Osteoblast (primary cell): Measurements from ENCODE around the gene ADAMTS16. TPM values are rescaled to one million over a fixed set of nuclear protein-coding genes. Genes with fewer than 3 reads are reported as not detected.

Experiments
- DNase-seq: peaks from one replicate; pipeline ENCODE4 v3.0.0; 2011; ENCODE audit warnings: low spot score, mixed read lengths; ENCODE audit not compliant: insufficient read length; ENCODE audit errors: missing footprints
- H2AFZ ChIP-seq: 2 replicates; pipeline ENCODE4 v1.6.0; 2011; ENCODE audit warnings: mild to moderate bottlenecking, low read length
- H3K27ac ChIP-seq: 2 replicates; pipeline ENCODE4 v1.5.1; 2011; ENCODE audit warnings: mild to moderate bottlenecking, low read depth, low read length, moderate library complexity
- H3K27me3 ChIP-seq: 2 replicates; pipeline ENCODE4 v1.6.0; 2012; ENCODE audit warnings: mild to moderate bottlenecking, control low read depth, inconsistent platforms, low read length, moderate library complexity; ENCODE audit not compliant: insufficient read depth
- H3K36me3 ChIP-seq: 2 replicates; pipeline ENCODE4 v1.5.1; 2011; ENCODE audit warnings: mild to moderate bottlenecking, low read length, control low read depth, moderate library complexity; ENCODE audit not compliant: insufficient read depth
- H3K4me1 ChIP-seq: 2 replicates; pipeline ENCODE4 v1.5.1; 2011; ENCODE audit warnings: mild to moderate bottlenecking, low read length, control low read depth, moderate library complexity; ENCODE audit not compliant: insufficient read depth
- H3K4me2 ChIP-seq: 2 replicates; pipeline ENCODE4 v1.6.0; 2011; ENCODE audit warnings: mild to moderate bottlenecking, low read length; ENCODE audit not compliant: insufficient read depth
- H3K4me3 ChIP-seq: fragments of 200-600 bp; sonication (generic); 3 replicates; pipeline ENCODE4 v1.5.1; 2012; ENCODE audit warnings: mild to moderate bottlenecking, low read length, inconsistent platforms; ENCODE audit not compliant: insufficient read depth
- H3K79me2 ChIP-seq: 2 replicates; pipeline ENCODE4 v1.6.0; 2012; ENCODE audit warnings: mild to moderate bottlenecking, low read length, control low read depth, inconsistent platforms; ENCODE audit not compliant: insufficient read depth
- H3K9me3 ChIP-seq: 2 replicates; pipeline ENCODE4 v1.5.1; 2011; ENCODE audit warnings: low read depth, low read length, control low read depth
- H4K20me1 ChIP-seq: 2 replicates; pipeline ENCODE4 v1.6.0; 2012; ENCODE audit warnings: mild to moderate bottlenecking, low read length, control low read depth; ENCODE audit not compliant: insufficient read depth
- total RNA-seq: library from RNA; depleted of rRNA; stranded (reverse); fragments of >200 nt; gene quantifications from 2 replicates; pipeline ENCODE4 v1.2.3, GENCODE V29; 2012
- TF ChIP-seq, protein P1 (sequence below): IDR thresholded peaks from 2 replicates; pipeline ENCODE4 v1.5.1; 2011; ENCODE audit warnings: mild to moderate bottlenecking, low read depth, low read length, moderate library complexity; ENCODE audit errors: extremely low read depth

The ADAMTS16 gene
- total RNA-seq, 1 donor: 1.4 TPM

DNA sequence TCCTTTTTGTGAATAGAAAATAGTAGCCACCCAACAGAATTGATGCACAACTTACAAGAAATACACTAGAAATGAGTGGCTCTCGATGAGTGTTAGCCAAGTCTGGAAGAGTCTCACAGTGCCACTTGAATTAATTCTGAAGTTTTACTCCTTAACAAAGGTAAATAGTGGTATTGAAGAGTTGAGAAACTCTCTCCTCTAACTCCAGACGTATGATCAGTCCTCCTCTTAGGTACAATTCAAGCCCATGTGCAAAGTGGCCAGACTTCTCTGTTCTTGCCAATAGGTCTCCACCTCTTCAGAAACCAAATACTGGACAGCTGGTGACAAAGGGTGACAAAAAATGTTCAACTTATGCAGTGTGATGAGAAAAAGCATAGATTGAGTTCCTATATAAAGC is 38.5 kb upstream of the ADAMTS16 start:
- Histone ChIP-seq H2AFZ (no peak overlapping the region), H4K20me1 (no peaks in the 10 kb centered on the region), H3K36me3 (no peaks in the 10 kb centered on the region), H3K27ac (no peak overlapping the region), H3K4me3 (no peak overlapping the region), H3K9me3 (no peaks in the 10 kb centered on the region), H3K4me1 (no peaks in the 10 kb centered on the region), H3K79me2 (no peaks in the 10 kb centered on the region), H3K27me3 (no peaks in the 10 kb centered on the region), H3K4me2 (no peak overlapping the region)
- TF ChIP-seq, protein P1, sequence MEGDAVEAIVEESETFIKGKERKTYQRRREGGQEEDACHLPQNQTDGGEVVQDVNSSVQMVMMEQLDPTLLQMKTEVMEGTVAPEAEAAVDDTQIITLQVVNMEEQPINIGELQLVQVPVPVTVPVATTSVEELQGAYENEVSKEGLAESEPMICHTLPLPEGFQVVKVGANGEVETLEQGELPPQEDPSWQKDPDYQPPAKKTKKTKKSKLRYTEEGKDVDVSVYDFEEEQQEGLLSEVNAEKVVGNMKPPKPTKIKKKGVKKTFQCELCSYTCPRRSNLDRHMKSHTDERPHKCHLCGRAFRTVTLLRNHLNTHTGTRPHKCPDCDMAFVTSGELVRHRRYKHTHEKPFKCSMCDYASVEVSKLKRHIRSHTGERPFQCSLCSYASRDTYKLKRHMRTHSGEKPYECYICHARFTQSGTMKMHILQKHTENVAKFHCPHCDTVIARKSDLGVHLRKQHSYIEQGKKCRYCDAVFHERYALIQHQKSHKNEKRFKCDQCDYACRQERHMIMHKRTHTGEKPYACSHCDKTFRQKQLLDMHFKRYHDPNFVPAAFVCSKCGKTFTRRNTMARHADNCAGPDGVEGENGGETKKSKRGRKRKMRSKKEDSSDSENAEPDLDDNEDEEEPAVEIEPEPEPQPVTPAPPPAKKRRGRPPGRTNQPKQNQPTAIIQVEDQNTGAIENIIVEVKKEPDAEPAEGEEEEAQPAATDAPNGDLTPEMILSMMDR: no peak
- DNase-seq: no peak

- Histone ChIP-seq H3K4me2 (no peak overlapping the region), H3K4me1 (no peaks in the 10 kb centered on the region), H4K20me1 (no peaks in the 10 kb centered on the region), H3K79me2 (no peaks in the 10 kb centered on the region), H3K27ac (no peak overlapping the region), H3K36me3 (no peaks in the 10 kb centered on the region), H3K27me3 (no peaks in the 10 kb centered on the region), H2AFZ (no peak overlapping the region), H3K9me3 (no peaks in the 10 kb centered on the region), H3K4me3 (no peak overlapping the region)
- TF ChIP-seq, protein P1: no peak
- DNase-seq: no peak
These were observed 36.9 kb upstream of the ADAMTS16 start for GRCh38 chr5:5103245-5103644.

- no peaks in the 10 kb centered on the region for H4K20me1 ChIP-seq
These were observed 35.6 kb upstream of the ADAMTS16 start for GRCh38 chr5:5104550-5104949.

GRCh38 chr5:5105531-5105930 is 34.6 kb upstream of the ADAMTS16 start:
- Histone ChIP-seq H4K20me1 (no peaks in the 10 kb centered on the region), H3K27ac (no peak overlapping the region), H3K4me3 (no peak overlapping the region), H3K4me2 (no peak overlapping the region), H3K79me2 (no peaks in the 10 kb centered on the region), H2AFZ (no peak overlapping the region), H3K27me3 (no peaks in the 10 kb centered on the region), H3K9me3 (no peaks in the 10 kb centered on the region), H3K36me3 (no peaks in the 10 kb centered on the region), H3K4me1 (no peaks in the 10 kb centered on the region)
- TF ChIP-seq, protein P1: no peak
- no peak for DNase-seq

More at GRCh38 chr5:5104550-5104949, 35.6 kb upstream of the ADAMTS16 start:
- no peak overlapping the region for H3K4me2 ChIP-seq
- H2AFZ ChIP-seq: no peak overlapping the region
- no peaks in the 10 kb centered on the region for H3K36me3 ChIP-seq
- H3K27ac ChIP-seq: no peak overlapping the region
- no peaks in the 10 kb centered on the region for H3K27me3 ChIP-seq
- no peaks in the 10 kb centered on the region for H3K9me3 ChIP-seq
- no peaks in the 10 kb centered on the region for H3K79me2 ChIP-seq
- no peak overlapping the region for H3K4me3 ChIP-seq
- TF ChIP-seq, protein P1: no peak
- no peak for DNase-seq
- H3K4me1 ChIP-seq: no peaks in the 10 kb centered on the region
